HepG2 (cell line): Measurements from ENCODE around the gene ZNF865. TPM values are rescaled to one million over a fixed set of nuclear protein-coding genes. Genes with fewer than 3 reads are reported as not detected.
A peak's percentile ranks its signal among the peaks of the same experiment; 100 is the strongest.

ENCODE experiments used
- FOXO4 ChIP-seq: sonication (generic); formaldehyde crosslinking; conservative IDR thresholded peaks from 2 replicates; pipeline ENCODE4 v1.8.1; 2023; ENCODE audit warnings: missing genetic modification reagents
- HHEX ChIP-seq: IDR thresholded peaks from 2 replicates; pipeline ENCODE4 v1.6.1; 2016; ENCODE audit warnings: control low read depth
- HMGA1 ChIP-seq: sonication (generic); formaldehyde crosslinking; conservative IDR thresholded peaks from 2 replicates; pipeline ENCODE4 v1.4.0; 2020; ENCODE audit warnings: missing genetic modification reagents
- IRF1 ChIP-seq: sonication (generic); formaldehyde crosslinking; IDR thresholded peaks from 2 replicates; pipeline ENCODE4 v1.4.0; 2020; ENCODE audit warnings: low read depth, mild to moderate bottlenecking, missing genetic modification reagents
- IRF2 ChIP-seq: IDR thresholded peaks from 2 replicates; pipeline ENCODE4 v1.6.1; 2018; ENCODE audit warnings: missing genetic modification reagents, missing compliant biosample characterization
- MED8 ChIP-seq: sonication (generic); formaldehyde crosslinking; IDR thresholded peaks from 2 replicates; pipeline ENCODE4 v1.8.1; 2023; ENCODE audit warnings: mild to moderate bottlenecking, missing genetic modification reagents; ENCODE audit not compliant: insufficient replicate concordance
- MZF1 ChIP-seq: sonication (generic); formaldehyde crosslinking; IDR thresholded peaks from 2 replicates; pipeline ENCODE4 v1.8.1; 2023; ENCODE audit warnings: mild to moderate bottlenecking, missing genetic modification reagents, borderline replicate concordance
- POGZ ChIP-seq: sonication (generic); formaldehyde crosslinking; IDR thresholded peaks from 2 replicates; pipeline ENCODE4 v1.4.0; 2020; ENCODE audit warnings: mild to moderate bottlenecking, missing genetic modification reagents
- SIX1 ChIP-seq: sonication (generic); formaldehyde crosslinking; IDR thresholded peaks from 2 replicates; pipeline ENCODE4 v1.4.0; 2020; ENCODE audit warnings: missing genetic modification reagents, borderline replicate concordance
- STAT5B ChIP-seq: sonication (generic); formaldehyde crosslinking; IDR thresholded peaks from 2 replicates; pipeline ENCODE4 v1.4.0; 2020; ENCODE audit warnings: missing genetic modification reagents
- TGIF2 ChIP-seq: IDR thresholded peaks from 2 replicates; pipeline ENCODE4 v1.6.1; 2016; ENCODE audit warnings: control low read depth, missing compliant biosample characterization
- THAP9 ChIP-seq: sonication (generic); formaldehyde crosslinking; IDR thresholded peaks from 2 replicates; pipeline ENCODE4; 2020; ENCODE audit warnings: missing genetic modification reagents, mild to moderate bottlenecking, borderline replicate concordance
- ZFP1 ChIP-seq: IDR thresholded peaks from 2 replicates; pipeline ENCODE4 v1.6.1; 2016
- ZMYM4 ChIP-seq: sonication (generic); formaldehyde crosslinking; IDR thresholded peaks from 2 replicates; pipeline ENCODE4 v1.8.1; 2023; ENCODE audit warnings: mild to moderate bottlenecking, missing genetic modification reagents
- polyA plus RNA-seq, 8 experiments: library from polyadenylated mRNA; depleted of rRNA in 3 of 8; stranded (reverse) in 7 of 8; unstranded in 1 of 8; fragments of >200 nt; fragmentation: Illumina TruSeq in 4 of 8; extraction: Trizol in 4 of 8; gene quantifications; 2 replicates each; pipeline versions ENCODE4 v1.2.1 to v1.2.3, GENCODE V29; 2011 to 2016; ENCODE audit warnings: low read depth in 4 of 8, missing spikeins in 1 of 8, mixed read lengths in 1 of 8; ENCODE audit not compliant: insufficient read depth in 1 of 8
- total RNA-seq, 5 experiments: library from RNA; depleted of rRNA; stranded (reverse); fragments of >200 nt; fragmentation: Illumina TruSeq; extraction: Trizol; gene quantifications; 2 replicates each; pipeline ENCODE4 v1.2.3, GENCODE V29; 2016; ENCODE audit warnings: low read depth in 1 of 5
- TF ChIP-seq, protein P1 (sequence below): sonication (generic); formaldehyde crosslinking; IDR thresholded peaks from 2 replicates; pipeline ENCODE4 v1.5.1; 2020; ENCODE audit warnings: mild to moderate bottlenecking, missing genetic modification reagents, moderate library complexity
- TF ChIP-seq, protein P2 (sequence below): sonication (generic); formaldehyde crosslinking; IDR thresholded peaks from 2 replicates; pipeline ENCODE4 v1.5.0; 2020; ENCODE audit warnings: missing genetic modification reagents, mild to moderate bottlenecking, borderline replicate concordance

ZNF865 gene
- total and polyA plus RNA-seq, 2 of the 13 experiments (the other 11 are each of a cell fraction or from before 2014, with no cell fraction given), result 0.93 to 1.0 TPM

GRCh38 chr19:55653651-55654322 lies 48.3 kb downstream of the ZNF865 start (continued):
- TF ChIP-seq THAP9 (CRISPR knock-in tag) (peak; percentile 75; the same call in 1 of the 2 replicates), ZFP1 (0 out of 2 replicates have a peak, but pooled peaks have one; percentile 21), POGZ (CRISPR knock-in tag) (peak; percentile 77), ZMYM4 (CRISPR knock-in tag) (peak; percentile 95), MZF1 (CRISPR knock-in tag) (no peak), HMGA1 (CRISPR knock-in tag) (no peak), IRF2 (CRISPR knock-in tag) (peak; percentile 84), MED8 (no peak), FOXO4 (no peak), IRF1 (CRISPR knock-in tag) (no peak), SIX1 (CRISPR knock-in tag) (peak; percentile 67; the same call in 1 of the 2 replicates), HHEX (CRISPR knock-in tag) (no peak), TGIF2 (CRISPR knock-in tag) (no peak; the same call in 1 of the 2 replicates), STAT5B (peak; percentile 45; the same call in 1 of the 2 replicates)
- TF ChIP-seq, protein P1, sequence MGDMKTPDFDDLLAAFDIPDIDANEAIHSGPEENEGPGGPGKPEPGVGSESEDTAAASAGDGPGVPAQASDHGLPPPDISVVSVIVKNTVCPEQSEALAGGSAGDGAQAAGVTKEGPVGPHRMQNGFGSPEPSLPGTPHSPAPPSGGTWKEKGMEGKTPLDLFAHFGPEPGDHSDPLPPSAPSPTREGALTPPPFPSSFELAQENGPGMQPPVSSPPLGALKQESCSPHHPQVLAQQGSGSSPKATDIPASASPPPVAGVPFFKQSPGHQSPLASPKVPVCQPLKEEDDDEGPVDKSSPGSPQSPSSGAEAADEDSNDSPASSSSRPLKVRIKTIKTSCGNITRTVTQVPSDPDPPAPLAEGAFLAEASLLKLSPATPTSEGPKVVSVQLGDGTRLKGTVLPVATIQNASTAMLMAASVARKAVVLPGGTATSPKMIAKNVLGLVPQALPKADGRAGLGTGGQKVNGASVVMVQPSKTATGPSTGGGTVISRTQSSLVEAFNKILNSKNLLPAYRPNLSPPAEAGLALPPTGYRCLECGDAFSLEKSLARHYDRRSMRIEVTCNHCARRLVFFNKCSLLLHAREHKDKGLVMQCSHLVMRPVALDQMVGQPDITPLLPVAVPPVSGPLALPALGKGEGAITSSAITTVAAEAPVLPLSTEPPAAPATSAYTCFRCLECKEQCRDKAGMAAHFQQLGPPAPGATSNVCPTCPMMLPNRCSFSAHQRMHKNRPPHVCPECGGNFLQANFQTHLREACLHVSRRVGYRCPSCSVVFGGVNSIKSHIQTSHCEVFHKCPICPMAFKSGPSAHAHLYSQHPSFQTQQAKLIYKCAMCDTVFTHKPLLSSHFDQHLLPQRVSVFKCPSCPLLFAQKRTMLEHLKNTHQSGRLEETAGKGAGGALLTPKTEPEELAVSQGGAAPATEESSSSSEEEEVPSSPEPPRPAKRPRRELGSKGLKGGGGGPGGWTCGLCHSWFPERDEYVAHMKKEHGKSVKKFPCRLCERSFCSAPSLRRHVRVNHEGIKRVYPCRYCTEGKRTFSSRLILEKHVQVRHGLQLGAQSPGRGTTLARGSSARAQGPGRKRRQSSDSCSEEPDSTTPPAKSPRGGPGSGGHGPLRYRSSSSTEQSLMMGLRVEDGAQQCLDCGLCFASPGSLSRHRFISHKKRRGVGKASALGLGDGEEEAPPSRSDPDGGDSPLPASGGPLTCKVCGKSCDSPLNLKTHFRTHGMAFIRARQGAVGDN (CRISPR knock-in tag), result peak; percentile 86
- TF ChIP-seq, protein P2, sequence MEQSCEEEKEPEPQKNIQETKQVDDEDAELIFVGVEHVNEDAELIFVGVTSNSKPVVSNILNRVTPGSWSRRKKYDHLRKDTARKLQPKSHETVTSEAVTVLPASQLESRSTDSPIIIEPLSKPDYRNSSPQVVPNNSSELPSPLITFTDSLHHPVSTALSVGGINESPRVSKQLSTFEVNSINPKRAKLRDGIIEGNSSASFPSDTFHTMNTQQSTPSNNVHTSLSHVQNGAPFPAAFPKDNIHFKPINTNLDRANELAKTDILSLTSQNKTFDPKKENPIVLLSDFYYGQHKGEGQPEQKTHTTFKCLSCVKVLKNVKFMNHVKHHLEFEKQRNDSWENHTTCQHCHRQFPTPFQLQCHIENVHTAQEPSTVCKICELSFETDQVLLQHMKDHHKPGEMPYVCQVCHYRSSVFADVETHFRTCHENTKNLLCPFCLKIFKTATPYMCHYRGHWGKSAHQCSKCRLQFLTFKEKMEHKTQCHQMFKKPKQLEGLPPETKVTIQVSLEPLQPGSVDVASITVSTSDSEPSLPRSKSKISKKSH (CRISPR knock-in tag), result no peak; the same call in 1 of the 2 replicates
